NCI-H460 (cell line): ENCODE results near the gene TULP1. TPM values are rescaled to one million over a fixed set of nuclear protein-coding genes. Genes with fewer than 3 reads are reported as not detected.

ENCODE experiments used
- DNase-seq: peaks from one replicate; pipeline ENCODE4 v3.0.0-alpha.2; 2016; ENCODE audit warnings: low read depth; ENCODE audit errors: extremely low read depth
- total RNA-seq: library from RNA; depleted of rRNA; stranded (reverse); fragments of >200 nt; shearing (Covaris generic); gene quantifications from 2 replicates; pipeline ENCODE4 v1.2.3, GENCODE V29; 2014

Gene TULP1
- total RNA-seq, 1 experiment from 2014 or later: not detected

GRCh38 chr6:35485402-35485877, 27.3 kb downstream of the TULP1 start:
- DNase-seq: no peak

GRCh38 chr6:35484921-35485392, 27.7 kb downstream of the TULP1 start:
- DNase-seq: no peak

DNA sequence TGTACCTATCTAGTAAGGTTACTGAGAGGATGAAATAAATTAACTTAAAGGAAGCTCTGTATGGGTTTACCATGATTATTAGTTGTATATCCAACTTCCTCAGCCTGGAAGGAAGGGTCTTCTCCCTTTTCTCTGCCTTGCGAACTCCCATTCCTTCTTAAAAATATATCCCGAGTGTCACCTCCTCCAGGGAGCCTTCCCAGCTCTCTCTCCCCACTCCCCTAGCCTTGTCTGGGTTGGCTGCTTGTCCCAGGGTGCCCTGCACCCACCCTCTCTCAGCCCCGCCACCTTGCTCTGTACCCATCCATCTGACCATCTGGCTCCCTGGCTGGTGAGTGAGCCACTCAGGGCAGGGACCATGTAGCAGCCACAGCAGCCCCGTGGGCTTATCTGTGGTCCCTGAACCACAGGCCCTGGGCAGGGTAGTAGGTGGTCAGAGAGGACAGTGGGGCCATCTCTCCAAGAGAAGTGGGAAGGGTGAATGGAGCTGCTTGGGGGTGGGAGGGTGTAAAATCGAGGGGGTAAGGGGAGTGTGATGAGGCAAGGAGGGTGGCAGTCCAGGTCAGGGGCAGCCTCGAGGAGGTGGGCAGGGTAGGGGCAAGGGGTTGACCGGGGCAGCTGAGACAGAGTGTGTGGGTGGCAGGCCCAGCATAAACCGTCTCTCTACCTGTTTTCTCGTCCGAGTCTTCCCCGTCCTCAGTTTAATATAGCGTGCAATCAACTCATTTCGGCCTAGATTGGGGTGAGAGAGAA, 28.6 kb downstream of the TULP1 start:
- DNase-seq: no peak

DNA sequence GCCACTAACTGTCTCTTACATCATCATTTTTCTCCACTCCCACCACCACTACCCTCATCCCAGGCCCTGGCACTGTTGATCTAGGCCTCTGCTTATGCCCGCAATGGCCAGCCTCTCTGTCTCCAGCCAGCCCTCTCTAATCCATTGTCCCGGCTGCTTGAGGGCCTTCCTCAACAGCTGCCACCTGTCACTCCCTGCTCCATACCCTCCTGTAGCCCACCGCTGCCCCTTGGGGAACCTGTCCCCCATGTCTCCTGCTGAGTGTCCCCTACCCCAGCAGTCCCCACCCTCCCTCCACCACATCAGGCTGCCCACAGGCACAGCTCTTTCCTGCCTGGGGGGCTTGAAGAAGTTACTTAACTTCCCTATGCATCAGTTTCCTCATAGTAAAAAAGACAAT, 29.2 kb downstream of the TULP1 start:
- DNase-seq: no peak

GRCh38 chr6:35483062-35483461, 29.6 kb downstream of the TULP1 start:
- no peak for DNase-seq

DNA sequence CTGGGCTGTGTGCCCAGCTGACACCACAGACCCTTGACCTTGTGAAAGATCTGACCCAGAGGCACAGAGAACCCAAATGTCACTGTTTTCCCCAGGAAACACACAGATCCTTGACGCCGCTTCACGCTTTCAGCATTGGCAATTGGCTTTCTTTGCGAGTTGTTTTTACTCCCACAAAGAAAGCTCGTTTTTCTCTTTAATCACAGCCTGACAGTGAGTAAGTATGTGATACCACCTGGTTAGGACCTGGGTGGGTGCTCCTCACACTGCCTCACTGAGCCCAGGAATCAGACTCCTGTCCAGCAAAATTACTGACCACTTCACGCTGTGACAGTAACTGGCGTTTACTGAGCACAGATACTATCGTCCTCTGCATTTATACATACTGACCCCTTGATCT, 31.5 kb downstream of the TULP1 start:
- DNase-seq: no peak

- DNase-seq: no peak
Measured at GRCh38 chr6:35480176-35480575, 32.5 kb downstream of the TULP1 start.

DNA sequence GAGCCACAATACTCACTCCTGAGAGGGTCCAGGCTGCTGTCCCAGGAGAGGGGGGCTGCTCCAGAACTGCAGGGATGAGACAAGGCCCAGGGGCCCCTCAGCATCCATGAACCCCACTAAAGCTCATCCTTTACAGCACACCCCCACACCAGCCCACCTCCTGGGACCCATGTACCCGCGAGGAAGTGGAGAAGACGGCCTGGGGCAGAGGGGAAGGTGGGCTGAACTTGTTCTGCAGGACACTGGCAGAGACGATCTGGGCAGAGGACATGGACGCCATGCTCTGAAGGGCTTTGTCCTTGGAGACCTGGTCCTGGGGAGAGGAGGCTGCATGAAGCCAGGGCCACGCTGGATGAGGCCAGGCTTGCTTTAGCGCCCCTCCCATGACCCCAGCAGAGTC, 34.4 kb downstream of the TULP1 start:
- DNase-seq: no peak

GRCh38 chr6:35477551-35478179, 35.0 kb downstream of the TULP1 start:
- DNase-seq: no peak

DNA sequence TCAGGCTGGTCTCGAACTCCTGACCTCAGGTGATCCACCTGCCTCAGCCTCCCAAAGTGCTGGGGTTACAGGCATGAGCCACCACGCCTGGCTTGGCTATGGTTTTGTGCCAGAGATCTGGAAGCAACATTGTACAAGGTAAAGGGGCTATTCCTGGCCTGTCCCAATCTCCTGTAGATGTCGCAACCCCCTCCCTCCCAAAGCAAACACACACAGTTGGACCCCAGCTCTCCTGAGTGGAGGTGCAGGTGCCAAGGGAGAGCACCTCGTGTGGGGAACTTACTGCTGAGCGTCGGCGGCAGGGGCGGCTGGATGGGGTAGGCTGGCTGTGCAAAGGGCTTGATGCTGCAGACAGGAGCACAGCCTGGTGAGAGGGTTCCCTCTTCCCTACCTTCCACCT, 35.7 kb downstream of the TULP1 start:
- no peak for DNase-seq

- no peak for DNase-seq
Measured at GRCh38 chr6:35476004-35476403, 36.7 kb downstream of the TULP1 start.

DNA sequence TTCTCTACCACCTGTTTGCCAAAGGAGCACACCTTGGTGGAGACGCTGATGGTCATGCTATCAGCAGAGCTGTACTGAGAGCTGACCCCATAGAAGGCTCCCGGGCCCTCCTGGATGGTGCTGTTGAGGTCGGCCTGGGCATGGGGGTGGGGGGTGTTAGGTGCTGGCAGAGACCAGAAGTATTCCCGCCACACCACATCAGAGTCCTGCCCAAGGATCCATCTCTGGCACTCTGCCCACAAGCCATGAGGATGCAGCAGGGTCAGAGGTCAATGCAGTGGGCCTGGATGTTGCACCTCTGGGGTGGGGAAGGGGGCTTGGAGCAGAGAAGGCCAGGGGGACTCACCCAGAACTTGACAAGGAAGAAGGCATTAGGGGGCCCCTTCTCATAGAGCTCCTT, 37.1 kb downstream of the TULP1 start:
- no peak for DNase-seq

DNA sequence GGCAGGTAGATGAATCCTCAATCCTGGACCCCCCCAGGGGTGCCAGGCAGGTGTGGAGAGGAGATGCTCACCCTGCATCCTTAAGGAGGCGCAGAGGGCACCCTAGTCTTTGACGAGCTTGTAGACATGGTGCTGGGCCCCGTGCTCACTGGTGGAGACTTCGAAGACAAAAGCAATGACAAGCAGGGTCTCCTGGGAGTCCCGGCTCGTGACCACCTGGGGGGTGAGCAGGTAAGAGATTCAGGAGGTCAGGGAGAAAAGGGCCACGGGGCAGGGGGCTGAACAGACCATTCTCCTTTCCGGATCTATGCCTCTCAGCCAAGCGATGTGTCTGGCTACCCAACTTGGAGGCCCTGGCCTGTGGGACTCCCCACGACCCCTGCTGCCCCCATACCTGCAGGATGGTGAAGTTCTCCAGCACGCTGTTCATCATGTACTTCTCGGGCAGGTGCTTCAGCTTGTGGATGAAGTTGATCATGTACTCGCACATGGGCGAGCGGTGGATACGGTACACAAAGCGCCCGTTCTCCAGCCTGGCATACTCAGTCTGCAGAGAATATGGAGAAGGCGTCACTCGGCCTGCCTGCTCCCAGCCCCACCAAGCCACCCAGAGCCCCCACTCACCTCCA, 37.6 kb downstream of the TULP1 start:
- no peak for DNase-seq

DNA sequence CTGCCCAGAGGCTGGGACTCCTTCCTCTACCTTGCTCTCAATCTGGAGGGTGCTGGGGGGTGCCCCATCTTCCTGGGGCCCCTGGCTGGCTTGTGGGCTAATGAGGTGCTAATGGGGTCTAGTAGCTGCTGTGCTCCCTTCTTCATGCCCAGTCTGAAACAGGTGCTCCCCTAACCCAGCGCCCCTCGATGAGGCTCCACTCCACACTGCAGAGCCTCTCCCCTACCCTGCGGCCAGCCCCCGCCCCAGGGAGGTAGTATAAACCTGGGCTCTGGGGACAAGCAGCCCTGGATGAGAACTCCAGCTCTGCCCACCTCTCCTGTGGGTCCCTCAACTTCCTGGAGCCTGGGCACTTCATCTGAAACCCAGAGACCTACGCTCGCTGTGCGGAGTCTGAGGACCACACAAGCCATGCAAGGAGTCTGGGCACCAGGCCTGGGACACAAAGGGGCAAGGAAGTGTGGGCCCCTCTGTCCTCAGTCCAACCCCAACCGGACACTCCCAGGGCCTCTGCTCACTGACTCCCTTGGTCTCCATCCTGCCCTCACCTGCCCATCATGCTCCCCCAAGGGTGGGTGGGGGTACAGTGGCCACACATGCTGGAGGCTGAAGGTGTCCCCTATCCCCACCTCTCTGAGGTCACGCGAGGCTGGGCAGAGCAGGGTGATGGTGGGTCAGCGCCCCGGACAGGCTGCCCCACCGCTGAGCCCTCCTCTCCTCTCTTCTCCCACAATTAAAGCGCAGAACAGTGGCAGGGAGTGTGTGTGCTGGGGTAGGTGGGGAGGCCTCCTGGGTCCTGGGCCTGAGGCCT, 38.4 kb downstream of the TULP1 start:
- no peak for DNase-seq

DNA sequence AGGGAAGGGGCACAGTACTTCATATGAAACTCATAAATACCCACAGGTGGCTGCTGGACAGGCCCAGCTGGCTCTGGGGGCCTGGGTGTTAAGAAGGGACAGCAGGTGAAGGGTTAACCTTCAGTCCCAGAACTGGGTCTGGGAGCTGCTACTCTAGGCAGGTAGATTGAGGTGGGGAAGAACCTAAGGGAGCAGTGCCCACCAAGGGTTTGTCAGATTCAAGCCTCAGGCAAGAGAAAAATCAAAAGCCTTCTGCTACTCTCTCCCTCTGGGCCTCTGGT, 38.9 kb downstream of the TULP1 start:
- DNase-seq: no peak

DNA sequence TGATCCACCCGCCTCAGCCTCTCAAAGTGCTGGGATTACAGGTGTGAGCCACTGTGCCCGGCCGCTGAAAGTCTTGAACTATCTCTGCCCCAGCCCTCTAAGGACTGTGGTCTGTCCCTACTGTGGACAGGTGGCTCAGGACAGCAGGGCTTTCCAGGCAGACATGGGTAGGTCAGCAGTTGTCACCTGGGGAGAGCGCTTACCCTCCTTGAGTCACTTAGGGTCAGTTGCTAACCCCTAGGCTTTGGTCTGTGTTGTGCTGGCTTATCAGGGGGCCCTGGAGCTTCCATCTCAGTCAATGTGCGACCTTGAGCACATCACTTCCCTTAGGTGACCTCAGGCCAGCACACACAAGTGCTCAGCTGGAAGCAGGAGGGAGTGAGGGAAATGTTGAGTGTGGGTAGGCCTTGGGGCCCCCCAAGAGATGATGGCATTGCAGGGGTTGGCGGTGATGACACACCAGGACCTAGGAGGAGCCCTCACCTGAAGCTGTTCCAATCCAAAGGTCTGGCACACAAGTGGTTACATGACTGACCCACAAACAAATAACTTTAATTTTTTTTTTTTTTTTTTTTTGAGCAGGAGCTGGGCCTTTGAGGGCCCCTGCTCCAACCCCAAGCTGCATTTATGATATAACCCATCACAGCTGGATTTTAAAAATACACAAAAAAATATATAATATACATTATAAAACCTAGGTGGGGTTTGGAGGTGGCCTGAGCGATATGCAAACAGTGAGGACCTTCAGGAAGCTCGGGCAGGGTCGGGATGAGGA, 39.4 kb downstream of the TULP1 start:
- DNase-seq: no peak

DNA sequence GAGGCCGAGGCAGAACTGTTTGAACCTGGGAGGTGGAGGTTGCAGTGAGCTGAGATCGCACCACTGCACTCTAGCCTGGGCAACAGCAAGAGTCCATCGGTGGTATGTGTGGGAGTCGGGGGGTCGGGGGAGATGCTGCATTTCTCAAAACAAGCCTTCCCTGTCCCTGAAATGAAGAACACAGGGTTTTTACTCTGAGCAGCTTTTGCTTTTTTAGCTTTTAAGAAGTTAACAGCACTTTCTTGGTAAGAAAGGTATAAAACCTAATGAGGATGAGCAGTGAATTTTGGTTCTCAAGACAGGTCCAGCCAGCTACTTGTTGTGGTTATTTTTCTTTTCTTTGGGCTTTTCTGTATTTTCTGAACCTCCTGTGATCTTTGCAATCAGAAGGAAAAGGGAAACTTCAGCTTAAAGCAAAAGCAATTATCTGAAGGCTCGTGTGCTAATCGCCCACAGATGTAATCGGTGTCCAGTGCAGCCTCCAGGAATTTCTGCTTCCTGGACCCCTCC, 40.8 kb downstream of the TULP1 start:
- DNase-seq: no peak

DNA sequence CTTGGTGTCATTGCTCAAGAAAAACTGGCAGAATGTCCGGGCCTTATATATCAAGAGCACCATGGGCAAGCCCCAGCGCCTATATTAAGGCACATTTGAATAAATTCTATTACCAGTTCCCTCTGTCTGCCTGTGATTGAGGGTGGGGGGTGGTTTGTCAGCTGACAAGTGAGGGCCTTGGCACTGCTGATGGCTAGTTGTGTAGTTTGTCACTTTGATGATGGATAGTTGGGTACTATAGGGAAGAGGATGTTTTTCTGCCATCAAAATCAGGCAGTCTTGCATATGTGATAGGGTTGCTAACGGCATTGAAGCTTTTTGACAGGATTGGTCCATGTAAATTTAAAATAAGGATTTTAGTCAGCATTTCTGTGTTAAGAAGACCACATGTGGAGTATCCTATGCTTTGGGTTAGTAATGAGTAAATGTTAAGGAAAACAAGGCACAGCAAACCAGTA, 42.0 kb downstream of the TULP1 start:
- no peak for DNase-seq

DNA sequence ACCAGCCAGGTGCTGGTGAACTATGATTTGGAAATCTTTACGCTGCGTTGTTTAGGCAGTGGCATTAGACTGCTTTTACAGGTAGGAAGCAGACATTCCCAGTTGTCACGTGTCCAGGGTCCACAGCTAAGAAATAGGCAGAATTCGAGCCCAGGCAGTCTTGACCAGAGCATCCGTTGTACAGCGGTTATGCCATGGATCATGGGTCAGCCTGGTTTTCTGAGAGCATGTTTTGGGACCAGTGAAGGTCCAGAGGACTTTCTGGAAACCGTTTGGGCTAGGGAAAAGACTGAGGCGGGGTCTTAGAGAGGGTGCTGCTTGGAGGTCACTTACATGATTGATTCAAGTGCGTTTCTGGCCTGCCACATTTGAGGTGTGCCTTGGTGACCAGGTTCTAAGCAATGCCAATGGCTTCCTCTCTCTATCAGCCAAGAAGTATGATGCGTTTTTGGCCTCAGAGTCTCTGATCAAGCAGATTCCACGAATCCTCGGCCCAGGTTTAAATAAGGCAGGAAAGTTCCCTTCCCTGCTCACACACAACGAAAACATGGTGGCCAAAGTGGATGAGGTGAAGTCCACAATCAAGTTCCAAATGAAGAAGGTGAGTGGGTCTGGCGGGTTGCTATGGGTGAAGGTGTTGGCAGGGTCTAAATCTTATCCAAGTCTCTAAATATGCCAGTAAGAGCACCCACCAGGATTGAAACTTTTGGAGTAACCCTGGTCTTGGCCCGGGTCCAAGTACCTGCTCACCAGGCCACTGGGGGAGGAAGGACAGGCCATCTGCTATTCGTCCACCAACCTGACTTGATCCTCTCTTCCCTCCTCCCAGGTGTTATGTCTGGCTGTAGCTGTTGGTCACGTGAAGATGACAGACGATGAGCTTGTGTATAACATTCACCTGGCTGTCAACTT, 42.7 kb downstream of the TULP1 start:
- DNase-seq: no peak
